ENCODE results near the gene LBHD2.

Gene LBHD2

GRCh38 chr14:103091041-103091882 lies 7.3 kb downstream of the LBHD2 start:
- DNase-seq (ENCODE audit: low read depth): peak; percentile 44

GRCh38 chr14:103091883-103092222 lies 7.8 kb downstream of the LBHD2 start:
- DNase-seq (ENCODE audit: low read depth): no peak

- DNase-seq (ENCODE audit: low read depth): no peak
Observed at GRCh38 chr14:103093856-103094405, 9.9 kb downstream of the LBHD2 start.

GRCh38 chr14:103094406-103095209 lies 10.6 kb downstream of the LBHD2 start, which contains the start of gene EXOC3L4:
TSS of gene EXOC3L4 (plus strand) at chr14:103094725. CDS start at chr14:103100220, 5,495 bp downstream.
- DNase-seq (ENCODE audit: low read depth): no peak

GRCh38 chr14:103095210-103095778 lies 11.3 kb downstream of the LBHD2 start:
- no peak for DNase-seq (ENCODE audit: low read depth)

- no peak for DNase-seq (ENCODE audit: low read depth)
Observed at GRCh38 chr14:103096387-103096786, 12.4 kb downstream of the LBHD2 start.

- no peak for DNase-seq (ENCODE audit: low read depth)
Observed at GRCh38 chr14:103097244-103097993, 13.4 kb downstream of the LBHD2 start.

- DNase-seq (ENCODE audit: low read depth): no peak
Observed at GRCh38 chr14:103097994-103098957, 14.3 kb downstream of the LBHD2 start.

- no peak for DNase-seq (ENCODE audit: low read depth)
Observed at GRCh38 chr14:103099081-103099732, 15.2 kb downstream of the LBHD2 start.

GRCh38 chr14:103099733-103100280 lies 15.8 kb downstream of the LBHD2 start:
- DNase-seq (ENCODE audit: low read depth): no peak

GRCh38 chr14:103100281-103101121 lies 16.5 kb downstream of the LBHD2 start:
- DNase-seq (ENCODE audit: low read depth): no peak

GRCh38 chr14:103101257-103101962 lies 17.4 kb downstream of the LBHD2 start:
- DNase-seq (ENCODE audit: low read depth): no peak

- DNase-seq (ENCODE audit: low read depth): no peak
Observed at GRCh38 chr14:103101963-103102688, 18.1 kb downstream of the LBHD2 start.

- DNase-seq (ENCODE audit: low read depth): no peak
Observed at GRCh38 chr14:103102689-103103260, 18.8 kb downstream of the LBHD2 start.

- DNase-seq (ENCODE audit: low read depth): peak; percentile 48
Observed at GRCh38 chr14:103103461-103104388, 19.7 kb downstream of the LBHD2 start.

GRCh38 chr14:103104389-103104653 lies 20.3 kb downstream of the LBHD2 start:
- no peak for DNase-seq (ENCODE audit: low read depth)

All from amniotic epithelial cell (primary cell).